ENCODE data around the gene ADGRG4. TPM values are rescaled to one million over a fixed set of nuclear protein-coding genes. Genes with fewer than 3 reads are reported as not detected.
"Not testable (repeated sequence)": the region's sequence is repeated elsewhere in the genome, so short reads cannot be mapped to it uniquely, and the experiment has no call there.

ADGRG4 gene
- not detected in 2 replicates for total RNA-seq (2014; rRNA removed; shearing (Covaris generic))
- polyA plus RNA-seq (2015; cell fraction: cytosol; rRNA removed): not detected in 2 replicates
- not detected in 2 replicates for polyA plus RNA-seq (2015; cell fraction: nucleus; rRNA removed)

DNA sequence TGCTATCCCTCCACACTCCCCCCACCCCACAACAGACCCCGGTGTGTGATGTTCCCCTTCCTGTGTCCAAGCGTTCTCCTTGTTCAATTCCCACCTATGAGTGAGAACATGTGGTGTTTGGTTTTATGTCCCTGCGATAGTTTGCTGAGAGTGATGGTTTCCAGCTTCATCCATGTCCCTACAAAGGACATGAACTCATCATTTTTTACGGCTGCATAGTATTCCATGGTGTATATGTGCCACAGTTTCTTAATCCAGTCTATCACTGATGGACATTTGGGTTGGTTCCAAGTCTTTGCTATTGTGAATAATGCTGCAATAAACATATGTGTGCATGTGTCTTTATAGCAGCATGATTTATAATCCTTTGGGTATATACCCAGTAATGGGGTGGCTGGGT is at the start of gene ADGRG4:
TSS of gene ADGRG4 (plus strand) at position 243 of the 400 bp plus-strand sequence. CDS start 7,815 bp downstream, outside the sequence.
- DNase-seq (ENCODE audit: low read depth, low spot score); in situ Hi-C loops (cut with HindIII; ENCODE audit: low pct_unique_long_range_greater_than_20kb, low sequenced_read_pairs): not testable (repeated sequence)

DNA sequence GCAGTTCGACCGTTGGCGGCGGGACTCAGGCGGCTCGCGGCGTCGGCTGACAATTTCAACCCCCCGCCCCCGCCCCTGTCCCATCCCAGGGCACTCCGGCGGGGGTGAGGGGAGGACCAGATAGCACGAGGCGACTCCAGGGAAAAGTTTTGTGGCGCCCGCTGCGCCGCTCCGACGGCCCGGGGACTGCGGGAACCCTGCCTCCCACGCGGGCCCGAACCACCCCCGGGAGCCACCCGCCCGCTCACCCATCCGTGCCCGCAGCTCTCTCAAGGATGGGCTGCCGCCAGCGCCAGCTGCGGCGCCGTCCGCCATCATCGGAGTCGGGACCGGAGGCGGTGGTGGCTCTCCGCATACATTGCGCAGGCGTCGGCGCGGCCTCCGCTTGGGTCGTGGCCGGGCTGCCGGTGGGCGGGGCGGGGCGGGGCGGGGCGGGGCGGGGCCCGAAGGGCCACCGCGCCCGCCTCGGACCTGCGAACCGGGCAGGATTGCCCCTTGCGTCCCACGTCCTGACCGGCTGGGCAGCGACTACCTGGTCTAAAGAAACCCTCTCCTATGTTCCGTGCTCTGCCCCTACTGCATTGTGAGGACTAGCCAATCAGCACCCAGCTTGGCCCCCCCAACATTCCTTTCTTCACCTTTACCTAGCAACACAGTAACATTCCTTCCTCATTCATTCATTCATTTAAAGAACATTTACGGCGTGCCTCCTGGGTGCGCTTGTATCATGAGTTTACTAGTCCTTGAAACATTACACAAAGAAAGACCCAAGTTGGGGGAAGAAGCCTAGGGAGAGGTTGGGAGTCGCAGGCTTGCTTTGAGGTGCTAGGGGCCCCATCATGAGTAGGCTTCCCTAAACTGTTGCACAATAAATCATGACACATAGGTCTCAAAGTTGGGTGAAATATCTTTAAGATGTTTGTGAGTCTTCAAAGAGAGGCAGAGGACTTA is 49.4 kb upstream of the ADGRG4 start, which contains the start of gene MAP7D3:
TSS of gene MAP7D3 (minus strand) at position 360 of the 951 bp plus-strand sequence. CDS start at position 318, 42 bp downstream.
- in situ Hi-C loops (cut with HindIII; ENCODE audit: low pct_unique_long_range_greater_than_20kb, low sequenced_read_pairs): no loop called here
- peak; percentile 61 for DNase-seq (ENCODE audit: low read depth, low spot score)

- DNase-seq (ENCODE audit: low read depth, low spot score): no peak
- in situ Hi-C loops (cut with HindIII; ENCODE audit: low pct_unique_long_range_greater_than_20kb, low sequenced_read_pairs): no loop called here
These were observed 45.2 kb upstream of the ADGRG4 start for GRCh38 chrX:136255541-136255940.

- no peak for DNase-seq (ENCODE audit: low read depth, low spot score)
- in situ Hi-C loops (cut with HindIII; ENCODE audit: low pct_unique_long_range_greater_than_20kb, low sequenced_read_pairs): no loop called here
These were observed 44.7 kb upstream of the ADGRG4 start for GRCh38 chrX:136256026-136256425.

- in situ Hi-C loops (cut with HindIII; ENCODE audit: low pct_unique_long_range_greater_than_20kb, low sequenced_read_pairs): no loop called here
- peak; percentile 56 for DNase-seq (ENCODE audit: low read depth, low spot score)
These were observed 41.8 kb upstream of the ADGRG4 start for GRCh38 chrX:136258951-136259350.

- in situ Hi-C loops (cut with HindIII; ENCODE audit: low pct_unique_long_range_greater_than_20kb, low sequenced_read_pairs): no loop called here
- no peak for DNase-seq (ENCODE audit: low read depth, low spot score)
These were observed 41.2 kb upstream of the ADGRG4 start for GRCh38 chrX:136259543-136259942.

- no peak for DNase-seq (ENCODE audit: low read depth, low spot score)
- in situ Hi-C loops (cut with HindIII; ENCODE audit: low pct_unique_long_range_greater_than_20kb, low sequenced_read_pairs): no loop called here
These were observed 40.0 kb upstream of the ADGRG4 start for GRCh38 chrX:136260776-136261175.

DNA sequence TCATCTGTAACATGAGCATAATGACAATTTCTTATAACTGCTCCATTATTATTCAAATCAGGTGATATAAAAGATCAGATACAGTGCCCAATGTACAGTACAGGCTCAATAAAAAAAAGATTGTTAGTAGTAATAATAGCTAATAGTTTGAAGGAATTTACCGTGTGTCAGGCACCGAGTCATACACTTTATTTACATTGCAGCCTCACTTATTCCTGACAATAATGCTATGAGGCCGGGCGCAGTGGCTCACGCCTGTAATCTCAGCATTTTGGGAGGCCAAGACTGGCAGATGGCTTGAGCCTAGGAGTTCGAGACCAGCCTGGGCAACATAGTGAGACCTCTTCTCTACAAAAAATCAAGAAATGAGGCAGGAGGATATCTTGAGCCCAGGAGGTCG is 39.4 kb upstream of the ADGRG4 start:
- no peak for DNase-seq (ENCODE audit: low read depth, low spot score)
- in situ Hi-C loops (cut with HindIII; ENCODE audit: low pct_unique_long_range_greater_than_20kb, low sequenced_read_pairs): no loop called here

GRCh38 chrX:136262243-136262642 is 38.5 kb upstream of the ADGRG4 start:
- in situ Hi-C loops (cut with HindIII; ENCODE audit: low pct_unique_long_range_greater_than_20kb, low sequenced_read_pairs): no loop called here

GRCh38 chrX:136262812-136263315 is 37.9 kb upstream of the ADGRG4 start:
- DNase-seq (ENCODE audit: low read depth, low spot score): peak; percentile 10
- in situ Hi-C loops (cut with HindIII; ENCODE audit: low pct_unique_long_range_greater_than_20kb, low sequenced_read_pairs): no loop called here

More at GRCh38 chrX:136262243-136262642, 38.5 kb upstream of the ADGRG4 start:
- no peak for DNase-seq (ENCODE audit: low read depth, low spot score)

GRCh38 chrX:136266828-136267227 is 33.9 kb upstream of the ADGRG4 start:
- DNase-seq (ENCODE audit: low read depth, low spot score): no peak
- in situ Hi-C loops (cut with HindIII; ENCODE audit: low pct_unique_long_range_greater_than_20kb, low sequenced_read_pairs): no loop called here

DNA sequence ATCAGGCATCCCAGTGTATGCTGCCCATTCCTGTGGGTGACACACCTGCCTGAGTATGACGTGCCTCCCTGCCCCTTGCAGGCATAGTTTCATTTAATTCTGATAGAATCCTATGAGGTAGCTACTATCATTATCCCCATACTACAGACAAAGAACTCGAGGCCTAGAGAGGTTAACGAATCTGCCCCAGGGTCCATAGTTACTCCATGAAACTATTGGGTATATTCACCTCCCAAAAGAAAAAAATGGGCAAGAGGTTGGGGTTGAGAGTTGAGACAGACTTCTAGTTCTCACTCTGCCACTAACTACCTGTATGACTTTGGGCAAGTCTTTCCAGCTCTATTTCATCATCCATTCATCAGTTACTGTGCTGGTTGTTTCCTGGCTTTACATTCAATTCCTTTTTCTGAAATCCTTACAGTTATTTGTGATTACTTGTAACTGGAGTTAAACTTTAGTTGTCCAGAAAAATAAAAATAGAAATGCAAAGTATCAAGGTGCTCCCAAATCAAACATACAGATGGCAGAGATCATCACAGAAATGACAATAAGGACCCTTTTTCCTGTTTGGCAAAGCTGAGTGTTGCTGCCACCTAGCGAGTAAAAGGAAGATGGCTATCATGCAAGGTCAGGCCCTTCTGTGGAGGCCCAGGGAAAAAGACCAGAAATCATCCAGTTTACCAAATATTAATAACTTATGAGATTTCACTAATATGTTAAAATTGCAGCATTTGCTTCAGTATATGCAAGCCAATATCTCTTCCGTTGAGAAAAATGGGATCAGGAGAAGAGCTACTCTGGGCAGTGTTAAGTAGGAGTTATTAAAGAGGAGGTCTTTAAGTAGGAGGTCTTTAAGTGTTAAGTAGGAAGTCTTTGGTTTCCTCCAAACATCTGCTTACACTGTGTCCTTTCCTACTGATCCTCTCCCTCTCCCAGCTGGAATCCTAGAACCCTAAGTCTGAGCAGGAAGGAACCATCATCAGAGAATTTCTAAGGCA is 32.4 kb upstream of the ADGRG4 start:
- in situ Hi-C loops (cut with HindIII; ENCODE audit: low pct_unique_long_range_greater_than_20kb, low sequenced_read_pairs): no loop called here
- DNase-seq (ENCODE audit: low read depth, low spot score): peak; percentile 56

GRCh38 chrX:136269921-136270320 is 30.8 kb upstream of the ADGRG4 start:
- DNase-seq (ENCODE audit: low read depth, low spot score): no peak
- in situ Hi-C loops (cut with HindIII; ENCODE audit: low pct_unique_long_range_greater_than_20kb, low sequenced_read_pairs): no loop called here

DNA sequence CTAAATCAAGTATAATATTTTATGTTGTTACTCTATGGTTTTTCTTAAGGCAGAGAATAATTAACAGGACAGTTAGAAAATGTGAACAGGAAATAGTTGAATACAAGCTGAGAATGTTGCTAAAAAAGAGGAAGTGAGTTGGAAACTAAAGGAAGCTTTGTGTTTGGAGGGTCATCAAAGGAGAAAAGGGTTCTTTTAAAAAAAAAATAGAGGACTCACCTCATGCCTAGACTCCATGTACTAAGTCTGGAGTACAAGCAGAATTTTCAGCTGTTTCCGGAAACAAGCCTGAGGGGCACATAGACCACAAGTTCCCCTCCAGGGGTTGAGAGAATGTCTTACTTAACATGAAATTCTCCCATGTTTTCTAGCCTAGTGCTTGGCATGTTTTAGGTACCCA is 29.5 kb upstream of the ADGRG4 start:
- no peak for DNase-seq (ENCODE audit: low read depth, low spot score)
- in situ Hi-C loops (cut with HindIII; ENCODE audit: low pct_unique_long_range_greater_than_20kb, low sequenced_read_pairs): no loop called here

DNA sequence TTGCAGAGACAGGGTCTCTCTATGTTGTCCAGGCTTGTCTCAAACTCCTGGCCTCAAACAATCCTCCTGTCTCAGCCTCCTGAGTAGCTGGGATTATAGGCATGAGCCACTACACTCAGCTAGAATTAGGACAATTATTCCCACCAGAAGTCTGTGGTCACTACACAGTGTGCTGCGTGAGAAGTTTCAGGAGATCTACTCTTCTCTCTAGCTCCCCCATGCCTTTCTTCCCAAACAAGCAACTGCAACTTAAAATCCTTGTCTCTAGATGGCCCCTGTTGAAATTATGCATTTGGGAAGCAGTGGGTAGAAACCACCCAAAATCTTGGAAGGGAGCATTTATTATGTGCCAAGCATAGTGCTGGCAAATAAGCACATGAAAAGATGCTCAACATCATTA is 28.4 kb upstream of the ADGRG4 start:
- in situ Hi-C loops (cut with HindIII; ENCODE audit: low pct_unique_long_range_greater_than_20kb, low sequenced_read_pairs): no loop called here

DNA sequence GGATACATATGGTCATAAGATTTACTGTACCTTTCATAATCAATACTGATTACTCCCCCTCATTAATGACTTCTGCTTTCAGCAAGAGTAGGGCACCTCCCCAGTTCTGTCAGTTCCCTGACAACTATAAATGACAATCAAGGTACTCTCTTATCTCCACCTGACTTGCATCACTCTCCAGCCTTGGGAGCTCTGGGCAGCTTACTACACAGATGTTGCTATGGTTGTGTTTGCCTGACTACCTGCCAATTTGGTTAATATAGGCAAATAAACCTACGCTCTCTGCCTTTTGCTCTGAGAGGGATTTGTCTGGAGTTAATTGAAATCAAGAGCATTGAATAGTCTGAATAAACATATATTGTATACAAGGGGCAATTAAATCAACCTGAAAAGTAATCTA is 26.8 kb upstream of the ADGRG4 start:
- in situ Hi-C loops (cut with HindIII; ENCODE audit: low pct_unique_long_range_greater_than_20kb, low sequenced_read_pairs): no loop called here
- no peak for DNase-seq (ENCODE audit: low read depth, low spot score)

More for the DNA sequence above, 28.4 kb upstream of the ADGRG4 start:
- peak; percentile 44 for DNase-seq (ENCODE audit: low read depth, low spot score)

DNA sequence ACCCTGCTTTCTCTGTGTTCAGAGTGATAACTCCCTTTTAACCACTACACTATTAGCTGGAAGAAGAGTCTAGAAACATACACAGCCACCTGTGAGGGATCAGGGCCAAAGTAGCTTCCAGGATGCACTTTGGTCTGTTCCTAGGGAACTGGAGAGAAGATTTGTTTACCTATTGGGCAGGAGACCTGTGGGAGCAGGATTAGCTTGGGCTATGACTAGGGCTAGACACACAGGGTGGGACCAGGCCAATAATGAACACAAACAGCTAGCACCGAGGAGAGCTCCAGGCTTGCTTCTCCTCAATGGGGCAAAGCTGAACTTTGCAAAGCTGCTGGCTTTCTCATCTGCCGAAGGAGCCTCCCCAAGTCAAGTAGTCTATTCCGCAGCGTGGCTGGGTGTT is 25.2 kb upstream of the ADGRG4 start:
- in situ Hi-C loops (cut with HindIII; ENCODE audit: low pct_unique_long_range_greater_than_20kb, low sequenced_read_pairs): no loop called here
- no peak for DNase-seq (ENCODE audit: low read depth, low spot score)

All from SK-MEL-5 (cell line).